KMS-11 (cell line): Measurements from ENCODE around the gene ULK4.

Experiments
- H2AFZ ChIP-seq: fragments of 200-600 bp; sonication (generic); 2 replicates; pipeline ENCODE4 v1.6.1; 2016; ENCODE audit warnings: antibody characterized with exemption, mixed run types, low read depth
- H3K27ac ChIP-seq: fragments of 200-600 bp; sonication (generic); 2 replicates; pipeline ENCODE4 v1.6.1; 2016; ENCODE audit warnings: mild to moderate bottlenecking, mixed run types
- H3K27me3 ChIP-seq: fragments of 200-600 bp; sonication (generic); 2 replicates; pipeline ENCODE4 v1.6.1; 2017; ENCODE audit warnings: mild to moderate bottlenecking, low read depth, mixed run types, moderate library complexity; ENCODE audit not compliant: insufficient read depth
- H3K36me3 ChIP-seq: fragments of 200-600 bp; sonication (generic); 2 replicates; pipeline ENCODE4 v1.6.1; 2017; ENCODE audit warnings: mild to moderate bottlenecking, mixed run types; ENCODE audit not compliant: insufficient read depth
- H3K4me1 ChIP-seq: fragments of 200-600 bp; sonication (generic); 2 replicates; pipeline ENCODE4 v1.6.1; 2016; ENCODE audit warnings: mild to moderate bottlenecking, low read depth, mixed run types; ENCODE audit not compliant: poor library complexity, severe bottlenecking
- H3K4me2 ChIP-seq: fragments of 200-600 bp; sonication (generic); 2 replicates; pipeline ENCODE4 v1.7.0; 2016; ENCODE audit warnings: mild to moderate bottlenecking, mixed run types
- H3K4me3 ChIP-seq: fragments of 200-600 bp; sonication (generic); IDR thresholded peaks from 2 replicates; pipeline ENCODE4 v1.6.1; 2017; ENCODE audit warnings: low read depth, low read length, mixed read lengths; ENCODE audit not compliant: insufficient read depth
- H3K79me2 ChIP-seq: fragments of 200-600 bp; sonication (generic); 2 replicates; pipeline ENCODE4 v1.6.1; 2016; ENCODE audit warnings: low read depth, mixed run types; ENCODE audit not compliant: insufficient read depth
- H3K9ac ChIP-seq: fragments of 200-600 bp; sonication (generic); 2 replicates; pipeline ENCODE4 v1.6.1; 2016; ENCODE audit warnings: mild to moderate bottlenecking, mixed run types
- H4K20me1 ChIP-seq: fragments of 200-600 bp; sonication (generic); 2 replicates; pipeline ENCODE4 v1.6.1; 2016; ENCODE audit warnings: mild to moderate bottlenecking, mixed run types; ENCODE audit not compliant: insufficient read depth
- TF ChIP-seq, protein P1 (sequence below): fragments of 200-600 bp; sonication (generic); conservative IDR thresholded peaks from 2 replicates; pipeline ENCODE4 v1.6.1; 2017; ENCODE audit warnings: low read depth, mild to moderate bottlenecking, antibody characterized with exemption, low read length, moderate library complexity, mixed read lengths

ULK4 gene

DNA sequence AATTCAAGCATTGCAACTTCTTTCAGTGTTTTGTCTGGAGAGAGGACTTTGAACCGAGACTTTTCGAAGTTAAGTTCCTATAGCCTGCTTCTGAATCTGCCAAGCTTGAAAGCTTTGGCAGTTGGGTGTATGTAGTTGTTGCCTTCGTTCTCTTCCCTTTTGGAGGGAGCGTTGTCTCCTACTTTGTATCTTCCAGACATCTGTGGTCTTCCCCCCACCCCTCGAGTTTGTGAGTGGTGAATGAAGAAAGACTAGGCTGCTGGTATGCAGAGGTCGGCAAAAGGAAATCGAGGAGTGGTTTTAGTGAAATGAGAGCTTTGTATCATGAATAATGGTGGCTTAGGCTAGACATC is 761.3 kb downstream of the ULK4 start:
- no peak overlapping the region for H3K4me3 ChIP-seq
- H3K4me1 ChIP-seq: peaks cover 34% of the 10 kb centered on the region
- H3K79me2 ChIP-seq: peaks cover 57% of the 10 kb centered on the region
- H3K27me3 ChIP-seq: no peaks in the 10 kb centered on the region
- no peak overlapping the region for H2AFZ ChIP-seq
- H4K20me1 ChIP-seq: peaks cover 22% of the 10 kb centered on the region; the same call in 1 of the 2 replicates
- peak overlapping the region; percentile 20; the same call in 1 of the 2 replicates for H3K27ac ChIP-seq
- TF ChIP-seq, protein P1, sequence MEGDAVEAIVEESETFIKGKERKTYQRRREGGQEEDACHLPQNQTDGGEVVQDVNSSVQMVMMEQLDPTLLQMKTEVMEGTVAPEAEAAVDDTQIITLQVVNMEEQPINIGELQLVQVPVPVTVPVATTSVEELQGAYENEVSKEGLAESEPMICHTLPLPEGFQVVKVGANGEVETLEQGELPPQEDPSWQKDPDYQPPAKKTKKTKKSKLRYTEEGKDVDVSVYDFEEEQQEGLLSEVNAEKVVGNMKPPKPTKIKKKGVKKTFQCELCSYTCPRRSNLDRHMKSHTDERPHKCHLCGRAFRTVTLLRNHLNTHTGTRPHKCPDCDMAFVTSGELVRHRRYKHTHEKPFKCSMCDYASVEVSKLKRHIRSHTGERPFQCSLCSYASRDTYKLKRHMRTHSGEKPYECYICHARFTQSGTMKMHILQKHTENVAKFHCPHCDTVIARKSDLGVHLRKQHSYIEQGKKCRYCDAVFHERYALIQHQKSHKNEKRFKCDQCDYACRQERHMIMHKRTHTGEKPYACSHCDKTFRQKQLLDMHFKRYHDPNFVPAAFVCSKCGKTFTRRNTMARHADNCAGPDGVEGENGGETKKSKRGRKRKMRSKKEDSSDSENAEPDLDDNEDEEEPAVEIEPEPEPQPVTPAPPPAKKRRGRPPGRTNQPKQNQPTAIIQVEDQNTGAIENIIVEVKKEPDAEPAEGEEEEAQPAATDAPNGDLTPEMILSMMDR: no peak
- peak overlapping the region; percentile 52 for H3K4me2 ChIP-seq
- H3K36me3 ChIP-seq: no peaks in the 10 kb centered on the region
- no peak overlapping the region; the same call in 1 of the 2 replicates for H3K9ac ChIP-seq

DNA sequence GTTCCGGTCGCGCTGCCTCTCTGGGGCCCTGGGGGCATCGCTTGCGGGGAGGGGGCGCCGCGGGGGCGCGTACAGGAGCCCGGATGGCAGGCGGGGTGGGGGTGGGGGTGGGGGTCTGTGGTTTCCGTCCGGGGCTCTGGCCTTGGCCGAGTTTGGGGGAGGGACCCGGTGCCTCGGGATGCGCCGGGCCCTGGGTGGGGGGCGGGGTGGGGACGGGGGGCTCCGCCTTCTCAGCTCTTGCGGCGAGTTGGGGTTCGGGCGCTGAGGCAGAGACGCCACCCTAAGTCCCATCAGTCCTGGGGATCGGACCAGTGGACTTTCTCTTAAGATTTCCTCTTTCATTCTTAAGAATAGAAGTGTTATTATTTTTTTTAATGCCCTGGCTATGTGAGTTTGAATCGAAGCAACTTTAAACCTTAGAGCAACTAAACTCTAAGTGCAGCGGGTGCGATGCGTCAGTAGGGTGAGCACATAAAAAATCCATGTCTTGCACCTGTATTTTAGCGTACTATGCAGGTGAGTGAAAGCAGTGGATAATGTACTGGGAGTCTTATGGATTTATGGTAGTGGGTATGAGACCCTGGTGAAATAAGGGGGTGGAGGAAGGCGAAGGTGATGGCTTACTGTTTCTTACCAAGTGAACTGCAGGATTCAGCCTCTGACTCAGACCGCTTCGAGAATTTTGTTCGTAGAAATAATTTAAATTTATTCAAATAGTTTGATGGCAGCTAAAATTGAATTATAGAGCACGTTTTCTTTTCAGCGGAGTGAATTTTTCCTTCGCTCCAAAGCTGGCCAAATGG is 761.8 kb downstream of the ULK4 start:
- Histone ChIP-seq H3K27ac (peak overlapping the region; percentile 81), H3K4me3 (no peak overlapping the region), H3K79me2 (peaks cover 51% of the 10 kb centered on the region), H4K20me1 (peaks cover 22% of the 10 kb centered on the region; the same call in 1 of the 2 replicates), H3K4me2 (peak overlapping the region; percentile 52), H3K36me3 (no peaks in the 10 kb centered on the region), H3K4me1 (peaks cover 34% of the 10 kb centered on the region), H2AFZ (no peak overlapping the region), H3K27me3 (no peaks in the 10 kb centered on the region), H3K9ac (peak overlapping the region; percentile 89)
- TF ChIP-seq, protein P1: no peak

DNA sequence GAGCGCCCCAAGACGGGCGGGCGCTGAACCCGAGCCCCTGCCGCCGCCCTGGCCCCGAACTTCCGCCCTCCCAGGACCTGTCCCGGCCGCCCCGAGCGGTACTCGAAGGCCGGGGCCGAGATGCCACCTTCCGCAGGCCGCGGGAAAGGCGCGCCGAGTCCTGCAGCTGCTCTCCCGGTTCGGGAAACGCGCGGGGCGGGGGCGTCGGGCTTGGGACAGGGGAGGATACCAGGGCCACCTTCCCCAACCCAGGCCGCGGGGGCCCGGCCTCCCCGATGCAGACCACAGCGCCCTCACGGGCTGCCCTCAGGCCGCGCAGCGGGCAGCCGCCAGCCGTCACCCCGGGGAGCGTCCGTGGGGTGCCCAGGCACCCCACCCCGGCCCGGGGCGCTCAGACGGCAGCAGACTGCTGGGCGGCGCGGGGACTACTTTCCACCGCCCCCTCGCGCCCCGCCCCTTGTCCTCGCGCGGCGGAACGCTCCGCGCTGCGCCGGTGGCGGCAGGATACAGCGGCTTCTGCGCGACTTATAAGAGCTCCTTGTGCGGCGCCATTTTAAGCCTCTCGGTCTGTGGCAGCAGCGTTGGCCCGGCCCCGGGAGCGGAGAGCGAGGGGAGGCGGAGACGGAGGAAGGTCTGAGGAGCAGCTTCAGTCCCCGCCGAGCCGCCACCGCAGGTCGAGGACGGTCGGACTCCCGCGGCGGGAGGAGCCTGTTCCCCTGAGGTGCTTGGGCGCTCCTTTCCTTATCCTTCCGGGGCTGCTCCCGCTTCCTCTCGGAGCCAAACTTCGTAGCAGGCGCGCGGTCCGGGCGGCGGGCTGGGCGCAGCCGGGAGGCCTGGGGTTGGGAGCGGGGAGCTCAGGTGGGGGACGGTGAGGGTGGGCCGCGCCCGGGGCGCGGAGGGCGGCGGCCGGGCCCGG is 762.7 kb downstream of the ULK4 start, which contains the start of gene CTNNB1:
CTNNB1 (plus strand) TSS at position 556 of the 916 bp plus-strand sequence. CDS start 24,564 bp downstream, outside the sequence.
- Histone ChIP-seq H3K4me1 (peaks cover 34% of the 10 kb centered on the region), H3K36me3 (no peaks in the 10 kb centered on the region), H2AFZ (peak within 1 kb of the TSS; percentile 61), H3K4me3 (no peak within 1 kb of the TSS), H3K4me2 (peak within 1 kb of the TSS; percentile 52), H4K20me1 (peaks cover 18% of the 10 kb centered on the region; the same call in 1 of the 2 replicates), H3K27ac (peak within 1 kb of the TSS; percentile 81), H3K9ac (peak within 1 kb of the TSS; percentile 89), H3K79me2 (peaks cover 42% of the 10 kb centered on the region), H3K27me3 (no peaks in the 10 kb centered on the region)
- TF ChIP-seq, protein P1: no peak

DNA sequence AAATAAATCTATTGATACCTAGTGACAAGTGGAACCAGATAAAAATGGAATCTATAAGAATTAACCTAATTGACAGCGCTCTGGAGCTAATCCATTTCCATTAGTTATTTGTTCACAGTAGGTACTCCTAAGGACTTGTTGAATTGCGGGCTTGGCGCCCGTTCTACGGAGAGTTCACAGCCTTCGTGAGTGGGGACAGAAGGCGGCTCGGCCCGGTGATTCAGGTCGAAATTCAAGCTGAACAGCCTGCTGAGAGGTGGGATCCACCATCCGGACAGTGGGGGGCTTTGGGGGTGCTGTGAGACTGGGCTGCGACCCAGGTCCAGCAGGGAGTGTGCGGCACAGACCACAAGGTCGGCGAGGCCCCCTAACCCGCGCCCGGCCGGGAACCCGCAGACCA is 763.4 kb downstream of the ULK4 start:
- Histone ChIP-seq H3K4me2 (peak overlapping the region; percentile 39; the same call in 1 of the 2 replicates), H3K9ac (peak overlapping the region; percentile 89; the same call in 1 of the 2 replicates), H3K79me2 (peaks cover 35% of the 10 kb centered on the region), H3K27me3 (no peaks in the 10 kb centered on the region), H2AFZ (peak overlapping the region; percentile 61; the same call in 1 of the 2 replicates), H3K4me1 (peaks cover 32% of the 10 kb centered on the region), H3K4me3 (no peak overlapping the region), H3K27ac (no peak overlapping the region), H4K20me1 (peaks cover 11% of the 10 kb centered on the region; the same call in 1 of the 2 replicates), H3K36me3 (no peaks in the 10 kb centered on the region)
- TF ChIP-seq, protein P1: no peak
